ENCODE data around the gene LHX4.

Gene LHX4

GRCh38 chr1:180271272-180272255 is 41.5 kb downstream of the LHX4 start:
- H3K27me3 ChIP-seq (ENCODE audit: control insufficient read depth in 2 of 2, insufficient read depth in 2 of 2, low read length in 2 of 2) = no peaks in the 10 kb centered on the region
- peak overlapping the region; percentile 83 to 84 for H3K27ac ChIP-seq (ENCODE audit: low read depth in 2 of 2, low read length in 2 of 2)
- no peaks in the 10 kb centered on the region for H3K9me3 ChIP-seq (ENCODE audit: control insufficient read depth in 2 of 2, low read length in 2 of 2)
- H3K9ac ChIP-seq (ENCODE audit: low read depth in 1 of 2, low read length in 2 of 2) = peak overlapping the region in 1 of 2 donors; percentile 41
- H3K36me3 ChIP-seq (ENCODE audit: control insufficient read depth in 2 of 2, insufficient read depth in 2 of 2, low read length in 2 of 2) = peaks cover 0 to 4% of the 10 kb centered on the region in 2 donors
- peaks cover 14 to 24% of the 10 kb centered on the region in 2 donors for H3K4me1 ChIP-seq (ENCODE audit: control insufficient read depth in 2 of 2, insufficient read depth in 2 of 2, low read length in 2 of 2)
- no peak overlapping the region for H3K4me3 ChIP-seq (ENCODE audit: low read length in 2 of 2)

DNA sequence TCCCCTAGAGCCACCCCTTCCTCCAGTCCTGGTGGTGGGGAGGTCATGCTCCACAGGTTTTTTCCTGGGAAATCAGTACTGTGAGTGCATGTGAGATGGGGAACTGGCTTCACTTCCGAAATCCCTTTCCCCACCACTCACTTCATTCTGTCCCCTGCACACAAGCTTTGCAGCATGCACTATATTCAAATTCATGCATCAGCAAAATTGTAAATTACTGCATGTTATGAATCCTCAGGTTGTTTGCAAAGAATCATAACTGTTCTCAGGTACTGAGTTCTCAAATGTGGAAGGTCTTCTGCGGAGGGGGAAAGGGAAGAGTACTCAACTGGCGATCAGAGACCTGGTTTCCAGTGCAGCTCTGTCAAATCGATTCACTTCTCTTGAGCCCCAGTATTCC is 42.3 kb downstream of the LHX4 start:
- no peak overlapping the region for H3K27ac ChIP-seq (ENCODE audit: low read depth in 2 of 2, low read length in 2 of 2)

GRCh38 chr1:180273066-180273465 is 43.0 kb downstream of the LHX4 start:
- Histone ChIP-seq H3K27me3 (ENCODE audit: control insufficient read depth in 2 of 2, insufficient read depth in 2 of 2, low read length in 2 of 2) (no peaks in the 10 kb centered on the region), H3K4me3 (ENCODE audit: low read length in 2 of 2) (no peak overlapping the region), H3K9ac (ENCODE audit: low read depth in 1 of 2, low read length in 2 of 2) (no peak overlapping the region), H3K4me1 (ENCODE audit: control insufficient read depth in 2 of 2, insufficient read depth in 2 of 2, low read length in 2 of 2) (peaks cover 14 to 24% of the 10 kb centered on the region in 2 donors), H3K27ac (ENCODE audit: low read depth in 2 of 2, low read length in 2 of 2) (no peak overlapping the region), H3K9me3 (ENCODE audit: control insufficient read depth in 2 of 2, low read length in 2 of 2) (no peaks in the 10 kb centered on the region), H3K36me3 (ENCODE audit: control insufficient read depth in 2 of 2, insufficient read depth in 2 of 2, low read length in 2 of 2) (peaks cover 0 to 4% of the 10 kb centered on the region in 2 donors)

More for the DNA sequence above, 42.3 kb downstream of the LHX4 start:
- Histone ChIP-seq H3K36me3 (ENCODE audit: control insufficient read depth in 2 of 2, insufficient read depth in 2 of 2, low read length in 2 of 2) (peaks cover 0 to 4% of the 10 kb centered on the region in 2 donors), H3K27me3 (ENCODE audit: control insufficient read depth in 2 of 2, insufficient read depth in 2 of 2, low read length in 2 of 2) (no peaks in the 10 kb centered on the region), H3K9ac (ENCODE audit: low read depth in 1 of 2, low read length in 2 of 2) (no peak overlapping the region), H3K9me3 (ENCODE audit: control insufficient read depth in 2 of 2, low read length in 2 of 2) (no peaks in the 10 kb centered on the region), H3K4me3 (ENCODE audit: low read length in 2 of 2) (no peak overlapping the region), H3K4me1 (ENCODE audit: control insufficient read depth in 2 of 2, insufficient read depth in 2 of 2, low read length in 2 of 2) (peaks cover 14 to 24% of the 10 kb centered on the region in 2 donors)

DNA sequence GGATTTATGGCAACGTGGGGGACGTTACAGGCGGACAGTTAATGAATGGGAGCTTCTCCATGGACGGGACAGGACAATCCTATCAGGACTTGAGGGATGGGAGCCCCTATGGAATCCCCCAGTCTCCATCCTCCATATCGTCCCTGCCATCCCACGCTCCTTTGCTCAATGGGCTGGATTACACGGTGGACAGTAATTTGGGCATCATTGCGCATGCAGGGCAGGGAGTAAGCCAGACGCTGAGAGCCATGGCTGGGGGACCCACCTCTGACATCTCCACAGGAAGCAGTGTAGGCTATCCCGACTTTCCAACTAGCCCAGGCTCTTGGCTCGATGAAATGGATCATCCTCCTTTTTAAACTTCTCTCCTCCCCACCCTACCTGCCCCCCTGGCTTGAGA is 44.2 kb downstream of the LHX4 start:
- no peaks in the 10 kb centered on the region for H3K27me3 ChIP-seq (ENCODE audit: control insufficient read depth in 2 of 2, insufficient read depth in 2 of 2, low read length in 2 of 2)
- H3K4me1 ChIP-seq (ENCODE audit: control insufficient read depth in 2 of 2, insufficient read depth in 2 of 2, low read length in 2 of 2) = peaks cover 14 to 24% of the 10 kb centered on the region in 2 donors
- no peaks in the 10 kb centered on the region for H3K9me3 ChIP-seq (ENCODE audit: control insufficient read depth in 2 of 2, low read length in 2 of 2)
- peaks cover 0 to 6% of the 10 kb centered on the region in 2 donors for H3K36me3 ChIP-seq (ENCODE audit: control insufficient read depth in 2 of 2, insufficient read depth in 2 of 2, low read length in 2 of 2)
- no peak overlapping the region for H3K9ac ChIP-seq (ENCODE audit: low read depth in 1 of 2, low read length in 2 of 2)
- H3K4me3 ChIP-seq (ENCODE audit: low read length in 2 of 2) = no peak overlapping the region
- no peak overlapping the region for H3K27ac ChIP-seq (ENCODE audit: low read depth in 2 of 2, low read length in 2 of 2)

DNA sequence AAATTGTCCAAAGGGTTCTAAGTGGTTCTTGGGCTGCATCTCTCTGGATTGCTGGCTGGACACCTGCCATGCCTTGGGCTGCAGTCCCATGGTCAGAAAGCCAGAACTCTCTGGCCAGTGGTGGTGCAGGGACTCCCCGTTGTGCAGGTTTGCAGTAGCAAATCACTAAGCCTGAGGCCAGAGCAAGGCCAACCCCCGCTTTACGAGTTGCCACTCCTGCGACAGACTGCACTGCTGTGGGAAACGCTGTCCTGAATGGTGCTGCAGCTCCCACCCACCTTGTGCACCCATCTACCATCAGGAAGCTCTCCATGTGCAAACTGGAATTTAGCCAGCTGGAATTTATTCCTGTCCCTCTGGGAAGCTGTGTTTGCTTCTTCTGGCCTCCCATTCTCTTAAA is 45.7 kb downstream of the LHX4 start:
- Histone ChIP-seq H3K4me1 (ENCODE audit: control insufficient read depth in 2 of 2, insufficient read depth in 2 of 2, low read length in 2 of 2) (peaks cover 9 to 13% of the 10 kb centered on the region in 2 donors), H3K27me3 (ENCODE audit: control insufficient read depth in 2 of 2, insufficient read depth in 2 of 2, low read length in 2 of 2) (no peaks in the 10 kb centered on the region), H3K27ac (ENCODE audit: low read depth in 2 of 2, low read length in 2 of 2) (no peak overlapping the region), H3K9ac (ENCODE audit: low read depth in 1 of 2, low read length in 2 of 2) (no peak overlapping the region), H3K36me3 (ENCODE audit: control insufficient read depth in 2 of 2, insufficient read depth in 2 of 2, low read length in 2 of 2) (peaks cover 0 to 6% of the 10 kb centered on the region in 2 donors), H3K4me3 (ENCODE audit: low read length in 2 of 2) (no peak overlapping the region), H3K9me3 (ENCODE audit: control insufficient read depth in 2 of 2, low read length in 2 of 2) (no peaks in the 10 kb centered on the region)

- Histone ChIP-seq H3K4me3 (ENCODE audit: low read length in 2 of 2) (no peak overlapping the region), H3K9ac (ENCODE audit: low read depth in 1 of 2, low read length in 2 of 2) (no peak overlapping the region), H3K27me3 (ENCODE audit: control insufficient read depth in 2 of 2, insufficient read depth in 2 of 2, low read length in 2 of 2) (no peaks in the 10 kb centered on the region), H3K27ac (ENCODE audit: low read depth in 2 of 2, low read length in 2 of 2) (no peak overlapping the region), H3K9me3 (ENCODE audit: control insufficient read depth in 2 of 2, low read length in 2 of 2) (no peaks in the 10 kb centered on the region), H3K4me1 (ENCODE audit: control insufficient read depth in 2 of 2, insufficient read depth in 2 of 2, low read length in 2 of 2) (peaks cover 0 to 3% of the 10 kb centered on the region in 2 donors), H3K36me3 (ENCODE audit: control insufficient read depth in 2 of 2, insufficient read depth in 2 of 2, low read length in 2 of 2) (peaks cover 0 to 6% of the 10 kb centered on the region in 2 donors)
These were observed 47.6 kb downstream of the LHX4 start for GRCh38 chr1:180277476-180278193.

- no peak overlapping the region for H3K9ac ChIP-seq (ENCODE audit: low read depth in 1 of 2, low read length in 2 of 2)
- H3K27ac ChIP-seq (ENCODE audit: low read depth in 2 of 2, low read length in 2 of 2) = no peak overlapping the region
- H3K4me1 ChIP-seq (ENCODE audit: control insufficient read depth in 2 of 2, insufficient read depth in 2 of 2, low read length in 2 of 2) = peaks cover 0 to 3% of the 10 kb centered on the region in 2 donors
- peaks cover 0 to 6% of the 10 kb centered on the region in 2 donors for H3K36me3 ChIP-seq (ENCODE audit: control insufficient read depth in 2 of 2, insufficient read depth in 2 of 2, low read length in 2 of 2)
- H3K9me3 ChIP-seq (ENCODE audit: control insufficient read depth in 2 of 2, low read length in 2 of 2) = no peaks in the 10 kb centered on the region
- no peak overlapping the region for H3K4me3 ChIP-seq (ENCODE audit: low read length in 2 of 2)
- no peaks in the 10 kb centered on the region for H3K27me3 ChIP-seq (ENCODE audit: control insufficient read depth in 2 of 2, insufficient read depth in 2 of 2, low read length in 2 of 2)
These were observed 48.1 kb downstream of the LHX4 start for GRCh38 chr1:180278194-180278515.

GRCh38 chr1:180278596-180279395 is 48.7 kb downstream of the LHX4 start:
- Histone ChIP-seq H3K4me3 (ENCODE audit: low read length in 2 of 2) (no peak overlapping the region), H3K9ac (ENCODE audit: low read depth in 1 of 2, low read length in 2 of 2) (no peak overlapping the region), H3K4me1 (ENCODE audit: control insufficient read depth in 2 of 2, insufficient read depth in 2 of 2, low read length in 2 of 2) (peaks cover 0 to 3% of the 10 kb centered on the region in 2 donors), H3K36me3 (ENCODE audit: control insufficient read depth in 2 of 2, insufficient read depth in 2 of 2, low read length in 2 of 2) (peaks cover 0 to 6% of the 10 kb centered on the region in 2 donors), H3K9me3 (ENCODE audit: control insufficient read depth in 2 of 2, low read length in 2 of 2) (no peaks in the 10 kb centered on the region), H3K27me3 (ENCODE audit: control insufficient read depth in 2 of 2, insufficient read depth in 2 of 2, low read length in 2 of 2) (no peaks in the 10 kb centered on the region), H3K27ac (ENCODE audit: low read depth in 2 of 2, low read length in 2 of 2) (no peak overlapping the region)

GRCh38 chr1:180279651-180280050 is 49.6 kb downstream of the LHX4 start:
- H3K36me3 ChIP-seq (ENCODE audit: control insufficient read depth in 2 of 2, insufficient read depth in 2 of 2, low read length in 2 of 2) = peaks cover 0 to 5% of the 10 kb centered on the region in 2 donors

More at GRCh38 chr1:180279651-180280050, 49.6 kb downstream of the LHX4 start:
- Histone ChIP-seq H3K9me3 (ENCODE audit: control insufficient read depth in 2 of 2, low read length in 2 of 2) (no peaks in the 10 kb centered on the region), H3K4me3 (ENCODE audit: low read length in 2 of 2) (no peak overlapping the region), H3K9ac (ENCODE audit: low read depth in 1 of 2, low read length in 2 of 2) (no peak overlapping the region), H3K27ac (ENCODE audit: low read depth in 2 of 2, low read length in 2 of 2) (no peak overlapping the region), H3K27me3 (ENCODE audit: control insufficient read depth in 2 of 2, insufficient read depth in 2 of 2, low read length in 2 of 2) (no peaks in the 10 kb centered on the region), H3K4me1 (ENCODE audit: control insufficient read depth in 2 of 2, insufficient read depth in 2 of 2, low read length in 2 of 2) (peaks cover 0 to 3% of the 10 kb centered on the region in 2 donors)

All from mucosa of rectum (tissue), 2 donors.